Measurements from ENCODE around the gene IMP4. TPM values are rescaled to one million over a fixed set of nuclear protein-coding genes. Genes with fewer than 3 reads are reported as not detected.

The IMP4 gene
- total and polyA plus RNA-seq, 2 of the 13 experiments (the other 11 are each of a cell fraction or from before 2014, with no cell fraction given) = 142 to 158 TPM

DNA sequence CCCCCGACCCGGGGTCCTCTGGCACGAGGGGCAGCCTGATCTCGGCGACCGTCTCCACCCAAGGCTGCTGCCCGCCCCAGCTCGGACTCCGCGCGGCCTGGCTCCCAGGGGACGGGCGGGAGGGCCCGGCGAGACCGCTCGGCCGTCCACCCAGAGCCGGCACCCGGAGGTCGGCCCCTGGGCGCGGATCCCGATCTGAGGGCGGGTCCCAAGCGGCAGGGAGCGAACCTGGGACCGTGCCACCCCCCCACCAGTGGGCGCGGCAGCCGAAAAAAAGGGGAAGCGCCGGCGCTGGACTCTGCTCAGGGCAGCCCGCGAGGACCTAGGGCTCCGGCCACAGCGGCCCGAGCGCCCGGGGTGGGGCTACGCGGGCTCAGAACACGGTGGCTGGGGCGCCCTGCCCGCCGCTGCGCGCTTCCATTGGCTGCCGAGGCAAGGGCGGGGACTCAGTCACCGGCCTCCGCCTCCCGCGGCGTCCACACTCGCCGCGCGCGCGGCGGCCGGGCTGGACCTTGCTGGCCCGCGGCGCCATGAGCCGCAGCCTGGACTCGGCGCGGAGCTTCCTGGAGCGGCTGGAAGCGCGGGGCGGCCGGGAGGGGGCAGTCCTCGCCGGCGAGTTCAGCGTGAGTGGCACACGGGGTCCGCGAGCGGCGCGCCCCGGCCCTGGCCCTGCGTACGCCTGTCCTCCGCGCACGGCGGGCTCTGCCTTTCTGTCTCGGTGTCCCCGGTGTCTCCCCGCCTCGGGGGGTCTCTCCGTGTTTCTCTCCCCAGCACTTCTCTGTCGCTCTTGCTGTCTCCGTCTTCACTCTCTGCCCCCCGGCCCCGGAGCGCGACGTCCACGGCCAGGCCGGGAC, 13.1 kb downstream of the IMP4 start, which contains the start of gene PTPN18 (continued):
- TF ChIP-seq SOX5 (CRISPR knock-in tag; IDR thresholded peaks at IDR 0.05; ENCODE audit: borderline replicate concordance) (peak; percentile 22; the same call in 1 of the 2 replicates), ZNF619 (CRISPR knock-in tag; IDR thresholded peaks at IDR 0.05) (peak; percentile 16; the same call in 1 of the 2 replicates), TMF1 (CRISPR knock-in tag; IDR thresholded peaks at IDR 0.05; ENCODE audit: low read depth) (peak; percentile 80; the same call in 1 of the 2 replicates), ATF1 (CRISPR knock-in tag; IDR thresholded peaks at IDR 0.05) (no peak), NFYB (CRISPR knock-in tag; IDR thresholded peaks at IDR 0.05) (peak; percentile 79), ZNF781 (CRISPR knock-in tag; IDR thresholded peaks at IDR 0.05; ENCODE audit: borderline replicate concordance, not compliant biosample characterization) (no peak), ZC3H4 (CRISPR knock-in tag; IDR thresholded peaks at IDR 0.05; ENCODE audit: borderline replicate concordance) (no peak), HOXD1 (CRISPR knock-in tag; IDR thresholded peaks at IDR 0.05) (peak; percentile 44), AGO1 (IDR thresholded peaks at IDR 0.05; ENCODE audit: low read depth, low read length, poor library complexity, severe bottlenecking) (peak; percentile 64), SPEN (CRISPR knock-in tag; IDR thresholded peaks at IDR 0.05; ENCODE audit: low read depth) (no peak; the same call in 1 of the 2 replicates), ZNF564 (CRISPR knock-in tag; IDR thresholded peaks at IDR 0.05) (peak; percentile 66; the same call in 1 of the 2 replicates), ZNF557 (CRISPR knock-in tag; IDR thresholded peaks at IDR 0.05) (no peak), TCF7 (IDR thresholded peaks at IDR 0.05; ENCODE audit: low read depth) (no peak), FIP1L1 (IDR thresholded peaks at IDR 0.05; ENCODE audit: borderline replicate concordance, insufficient read depth, low read depth, low read length) (no peak), ZFP36 (IDR thresholded peaks at IDR 0.05; ENCODE audit: borderline replicate concordance, low read depth, low read length, partially characterized antibody) (no peak)
- TF ChIP-seq, protein P1, sequence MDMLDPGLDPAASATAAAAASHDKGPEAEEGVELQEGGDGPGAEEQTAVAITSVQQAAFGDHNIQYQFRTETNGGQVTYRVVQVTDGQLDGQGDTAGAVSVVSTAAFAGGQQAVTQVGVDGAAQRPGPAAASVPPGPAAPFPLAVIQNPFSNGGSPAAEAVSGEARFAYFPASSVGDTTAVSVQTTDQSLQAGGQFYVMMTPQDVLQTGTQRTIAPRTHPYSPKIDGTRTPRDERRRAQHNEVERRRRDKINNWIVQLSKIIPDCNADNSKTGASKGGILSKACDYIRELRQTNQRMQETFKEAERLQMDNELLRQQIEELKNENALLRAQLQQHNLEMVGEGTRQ (IDR thresholded peaks at IDR 0.05; ENCODE audit: low read depth, low read length) = no peak
- TF ChIP-seq, protein P1 (CRISPR knock-in tag; IDR thresholded peaks at IDR 0.05; ENCODE audit: borderline replicate concordance) = no peak; the same call in 1 of the 2 replicates
- TF ChIP-seq, protein P2, sequence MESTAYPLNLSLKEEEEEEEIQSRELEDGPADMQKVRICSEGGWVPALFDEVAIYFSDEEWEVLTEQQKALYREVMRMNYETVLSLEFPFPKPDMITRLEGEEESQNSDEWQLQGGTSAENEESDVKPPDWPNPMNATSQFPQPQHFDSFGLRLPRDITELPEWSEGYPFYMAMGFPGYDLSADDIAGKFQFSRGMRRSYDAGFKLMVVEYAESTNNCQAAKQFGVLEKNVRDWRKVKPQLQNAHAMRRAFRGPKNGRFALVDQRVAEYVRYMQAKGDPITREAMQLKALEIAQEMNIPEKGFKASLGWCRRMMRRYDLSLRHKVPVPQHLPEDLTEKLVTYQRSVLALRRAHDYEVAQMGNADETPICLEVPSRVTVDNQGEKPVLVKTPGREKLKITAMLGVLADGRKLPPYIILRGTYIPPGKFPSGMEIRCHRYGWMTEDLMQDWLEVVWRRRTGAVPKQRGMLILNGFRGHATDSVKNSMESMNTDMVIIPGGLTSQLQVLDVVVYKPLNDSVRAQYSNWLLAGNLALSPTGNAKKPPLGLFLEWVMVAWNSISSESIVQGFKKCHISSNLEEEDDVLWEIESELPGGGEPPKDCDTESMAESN (CRISPR knock-in tag; conservative IDR thresholded peaks at IDR 0.05) = no peak
- TF ChIP-seq, protein P3, sequence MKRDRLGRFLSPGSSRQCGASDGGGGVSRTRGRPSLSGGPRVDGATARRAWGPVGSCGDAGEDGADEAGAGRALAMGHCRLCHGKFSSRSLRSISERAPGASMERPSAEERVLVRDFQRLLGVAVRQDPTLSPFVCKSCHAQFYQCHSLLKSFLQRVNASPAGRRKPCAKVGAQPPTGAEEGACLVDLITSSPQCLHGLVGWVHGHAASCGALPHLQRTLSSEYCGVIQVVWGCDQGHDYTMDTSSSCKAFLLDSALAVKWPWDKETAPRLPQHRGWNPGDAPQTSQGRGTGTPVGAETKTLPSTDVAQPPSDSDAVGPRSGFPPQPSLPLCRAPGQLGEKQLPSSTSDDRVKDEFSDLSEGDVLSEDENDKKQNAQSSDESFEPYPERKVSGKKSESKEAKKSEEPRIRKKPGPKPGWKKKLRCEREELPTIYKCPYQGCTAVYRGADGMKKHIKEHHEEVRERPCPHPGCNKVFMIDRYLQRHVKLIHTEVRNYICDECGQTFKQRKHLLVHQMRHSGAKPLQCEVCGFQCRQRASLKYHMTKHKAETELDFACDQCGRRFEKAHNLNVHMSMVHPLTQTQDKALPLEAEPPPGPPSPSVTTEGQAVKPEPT (CRISPR knock-in tag; IDR thresholded peaks at IDR 0.05; ENCODE audit: low read depth) = peak; percentile 12; the same call in 1 of the 2 replicates
- TF ChIP-seq, protein P4, sequence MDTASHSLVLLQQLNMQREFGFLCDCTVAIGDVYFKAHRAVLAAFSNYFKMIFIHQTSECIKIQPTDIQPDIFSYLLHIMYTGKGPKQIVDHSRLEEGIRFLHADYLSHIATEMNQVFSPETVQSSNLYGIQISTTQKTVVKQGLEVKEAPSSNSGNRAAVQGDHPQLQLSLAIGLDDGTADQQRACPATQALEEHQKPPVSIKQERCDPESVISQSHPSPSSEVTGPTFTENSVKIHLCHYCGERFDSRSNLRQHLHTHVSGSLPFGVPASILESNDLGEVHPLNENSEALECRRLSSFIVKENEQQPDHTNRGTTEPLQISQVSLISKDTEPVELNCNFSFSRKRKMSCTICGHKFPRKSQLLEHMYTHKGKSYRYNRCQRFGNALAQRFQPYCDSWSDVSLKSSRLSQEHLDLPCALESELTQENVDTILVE (CRISPR knock-in tag; IDR thresholded peaks at IDR 0.05) = no peak; the same call in 1 of the 2 replicates
- TF ChIP-seq, protein P5, sequence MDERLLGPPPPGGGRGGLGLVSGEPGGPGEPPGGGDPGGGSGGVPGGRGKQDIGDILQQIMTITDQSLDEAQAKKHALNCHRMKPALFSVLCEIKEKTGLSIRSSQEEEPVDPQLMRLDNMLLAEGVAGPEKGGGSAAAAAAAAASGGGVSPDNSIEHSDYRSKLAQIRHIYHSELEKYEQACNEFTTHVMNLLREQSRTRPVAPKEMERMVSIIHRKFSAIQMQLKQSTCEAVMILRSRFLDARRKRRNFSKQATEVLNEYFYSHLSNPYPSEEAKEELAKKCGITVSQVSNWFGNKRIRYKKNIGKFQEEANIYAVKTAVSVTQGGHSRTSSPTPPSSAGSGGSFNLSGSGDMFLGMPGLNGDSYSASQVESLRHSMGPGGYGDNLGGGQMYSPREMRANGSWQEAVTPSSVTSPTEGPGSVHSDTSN (CRISPR knock-in tag; IDR thresholded peaks at IDR 0.05) = no peak
